Measurements from ENCODE around the gene HIRA. TPM values are rescaled to one million over a fixed set of nuclear protein-coding genes. Genes with fewer than 3 reads are reported as not detected.
"Not testable (repeated sequence)": the region's sequence is repeated elsewhere in the genome, so short reads cannot be mapped to it uniquely, and the experiment has no call there.

Gene HIRA
- total RNA-seq, 1 experiment from 2014 or later, result 50.6 TPM

DNA sequence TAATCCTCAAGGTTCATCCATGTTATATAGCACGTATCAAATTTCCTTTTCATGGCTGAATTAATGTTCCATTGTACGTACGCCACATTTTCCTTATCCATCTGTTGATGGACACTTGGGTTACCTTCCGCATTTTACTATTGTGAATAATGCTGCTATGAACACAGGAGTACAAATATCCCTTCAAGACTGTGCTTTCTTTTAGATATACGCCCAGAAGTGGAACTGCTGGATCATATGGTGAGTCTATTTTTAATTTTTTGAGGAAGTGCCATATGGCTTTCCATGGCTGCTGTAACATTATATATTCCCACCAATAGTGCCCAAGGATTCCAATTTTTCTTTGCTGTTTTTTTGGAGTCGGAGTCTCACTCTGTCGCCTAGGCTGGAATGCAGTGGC is 6.8 kb upstream of the HIRA start:
- H3K4me3 ChIP-seq (ENCODE audit: low read depth, low read length, poor library complexity, severe bottlenecking), result no peak overlapping the region
- intact Hi-C loops (cut with micrococcal nuclease; ENCODE audit: unreplicated experiment), result no loop called here
- TF ChIP-seq, protein P1, sequence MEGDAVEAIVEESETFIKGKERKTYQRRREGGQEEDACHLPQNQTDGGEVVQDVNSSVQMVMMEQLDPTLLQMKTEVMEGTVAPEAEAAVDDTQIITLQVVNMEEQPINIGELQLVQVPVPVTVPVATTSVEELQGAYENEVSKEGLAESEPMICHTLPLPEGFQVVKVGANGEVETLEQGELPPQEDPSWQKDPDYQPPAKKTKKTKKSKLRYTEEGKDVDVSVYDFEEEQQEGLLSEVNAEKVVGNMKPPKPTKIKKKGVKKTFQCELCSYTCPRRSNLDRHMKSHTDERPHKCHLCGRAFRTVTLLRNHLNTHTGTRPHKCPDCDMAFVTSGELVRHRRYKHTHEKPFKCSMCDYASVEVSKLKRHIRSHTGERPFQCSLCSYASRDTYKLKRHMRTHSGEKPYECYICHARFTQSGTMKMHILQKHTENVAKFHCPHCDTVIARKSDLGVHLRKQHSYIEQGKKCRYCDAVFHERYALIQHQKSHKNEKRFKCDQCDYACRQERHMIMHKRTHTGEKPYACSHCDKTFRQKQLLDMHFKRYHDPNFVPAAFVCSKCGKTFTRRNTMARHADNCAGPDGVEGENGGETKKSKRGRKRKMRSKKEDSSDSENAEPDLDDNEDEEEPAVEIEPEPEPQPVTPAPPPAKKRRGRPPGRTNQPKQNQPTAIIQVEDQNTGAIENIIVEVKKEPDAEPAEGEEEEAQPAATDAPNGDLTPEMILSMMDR (conservative IDR thresholded peaks at IDR 0.05; ENCODE audit: low read depth, low read length), result no peak
- no peak for TF ChIP-seq EZH2 (IDR thresholded peaks at IDR 0.05; ENCODE audit: borderline replicate concordance, low read depth, low read length, poor library complexity, severe bottlenecking)
- H3K9me3 ChIP-seq (ENCODE audit: low read depth, low read length, poor library complexity, severe bottlenecking), result no peaks in the 10 kb centered on the region
- H3K36me3 ChIP-seq (ENCODE audit: insufficient read depth, low read length, poor library complexity, severe bottlenecking), result peaks cover 14% of the 10 kb centered on the region
- CTCF ChIA-PET, result no interaction called here
- POLR2A ChIA-PET (ENCODE audit: low non-redundant PET), result no interaction called here
- DNase-seq (ENCODE audit: low spot score), result no peak
- no peak overlapping the region for H3K27ac ChIP-seq (ENCODE audit: low read depth, low read length, poor library complexity, severe bottlenecking)
- no peaks in the 10 kb centered on the region for H3K4me1 ChIP-seq (ENCODE audit: insufficient read depth, low read length, poor library complexity, severe bottlenecking)
- no TSS peak for BruUV-seq (replicated peaks)
- no peaks in the 10 kb centered on the region for H3K27me3 ChIP-seq (replicated peaks; ENCODE audit: insufficient read depth, low read depth, low read length, poor library complexity)

DNA sequence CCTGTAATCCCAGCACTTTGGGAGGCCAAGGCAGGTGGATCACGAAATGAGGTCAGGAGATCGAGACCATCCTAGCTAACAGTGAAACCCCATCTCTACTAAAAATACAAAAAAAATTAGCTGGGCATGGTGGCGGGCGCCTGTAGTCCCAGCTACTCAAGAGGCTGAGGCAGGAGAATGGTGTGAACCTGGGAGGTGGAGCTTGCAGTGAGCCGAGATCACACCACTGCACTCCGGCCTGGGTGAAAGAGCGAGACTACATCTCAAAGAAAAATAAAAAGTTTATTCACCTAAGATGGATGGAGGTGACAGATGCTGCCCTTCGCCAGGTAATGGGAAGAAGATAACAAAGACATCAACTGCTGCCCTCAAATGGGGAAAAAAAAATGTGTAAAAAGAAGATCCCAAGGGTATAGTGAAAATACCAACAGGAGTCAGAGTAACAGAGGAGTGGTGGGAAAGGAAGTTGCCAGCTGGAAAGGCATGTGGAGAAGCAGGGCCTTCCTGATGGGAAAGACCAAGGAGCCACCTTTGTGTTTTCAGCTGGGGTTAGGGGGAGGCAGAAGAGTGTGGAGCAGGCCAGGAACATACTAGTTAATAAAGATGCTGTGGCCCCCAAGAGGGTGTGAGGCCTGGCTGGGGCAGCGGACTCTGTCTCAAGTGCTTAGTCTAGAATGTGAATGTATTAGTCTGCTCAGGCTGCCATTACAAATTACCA is 5.1 kb upstream of the HIRA start:
- peaks cover 13% of the 10 kb centered on the region for H3K36me3 ChIP-seq (ENCODE audit: insufficient read depth, low read length, poor library complexity, severe bottlenecking)
- intact Hi-C loops (cut with micrococcal nuclease; ENCODE audit: unreplicated experiment); H3K27me3 ChIP-seq (replicated peaks; ENCODE audit: insufficient read depth, low read depth, low read length, poor library complexity); H3K27ac ChIP-seq (ENCODE audit: low read depth, low read length, poor library complexity, severe bottlenecking); H3K4me1 ChIP-seq (ENCODE audit: insufficient read depth, low read length, poor library complexity, severe bottlenecking); POLR2A ChIA-PET (ENCODE audit: low non-redundant PET); CTCF ChIA-PET; H3K9me3 ChIP-seq (ENCODE audit: low read depth, low read length, poor library complexity, severe bottlenecking); BruUV-seq (replicated peaks); H3K4me3 ChIP-seq (ENCODE audit: low read depth, low read length, poor library complexity, severe bottlenecking): not testable (repeated sequence)
- peak; percentile 21 for DNase-seq (ENCODE audit: low spot score)

DNA sequence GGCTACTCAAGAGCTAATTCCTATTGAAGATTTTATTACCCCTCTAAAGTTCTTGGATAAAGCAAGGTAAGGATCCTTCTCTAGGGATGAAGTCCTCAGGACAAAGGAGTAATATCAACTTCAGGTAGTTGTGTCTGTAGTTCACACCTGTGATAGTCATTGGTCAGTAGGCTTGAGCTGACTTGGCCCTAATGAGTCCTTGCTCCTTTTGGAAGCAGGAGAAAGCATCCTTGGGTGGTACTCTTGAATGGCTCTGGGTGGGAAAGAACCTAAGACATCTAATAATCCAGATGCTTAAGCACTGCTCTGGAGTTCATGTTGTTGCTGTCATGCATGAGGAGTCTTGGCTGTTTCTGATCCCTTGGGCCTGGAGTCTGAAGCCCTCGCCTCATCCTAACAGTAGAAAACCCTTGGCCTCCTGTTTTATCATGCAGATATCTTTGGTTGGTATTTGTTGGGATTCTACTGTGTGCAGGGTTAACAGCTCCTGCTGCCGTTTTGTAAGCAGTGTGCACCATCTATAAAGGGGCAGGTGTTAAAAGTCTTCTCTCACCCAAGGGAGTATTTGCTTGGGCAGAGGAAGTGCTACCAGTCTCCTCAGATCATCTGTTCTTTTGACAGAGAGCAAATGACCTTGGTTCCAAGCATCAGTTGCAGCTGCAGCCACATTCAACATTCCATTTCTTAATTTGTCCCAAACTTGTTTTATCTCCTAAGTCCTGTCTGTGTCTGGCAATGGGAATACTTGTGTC is 3.5 kb upstream of the HIRA start:
- CTCF ChIA-PET, result no interaction called here
- intact Hi-C loops (cut with micrococcal nuclease; ENCODE audit: unreplicated experiment), result loop anchor here (5.0 kb wide), 1 partner anchor 282 kb away; no protein-coding TSS in a partner anchor
- H3K4me3 ChIP-seq (ENCODE audit: low read depth, low read length, poor library complexity, severe bottlenecking), result no peak overlapping the region

More for the DNA sequence above, 3.5 kb upstream of the HIRA start:
- POLR2A ChIA-PET (ENCODE audit: low non-redundant PET), result no interaction called here
- no TSS peak for BruUV-seq (replicated peaks)
- DNase-seq (ENCODE audit: low spot score), result no peak
- Histone ChIP-seq H3K27ac (ENCODE audit: low read depth, low read length, poor library complexity, severe bottlenecking) (no peak overlapping the region), H3K9me3 (ENCODE audit: low read depth, low read length, poor library complexity, severe bottlenecking) (no peaks in the 10 kb centered on the region), H3K27me3 (replicated peaks; ENCODE audit: insufficient read depth, low read depth, low read length, poor library complexity) (no peaks in the 10 kb centered on the region), H3K4me1 (ENCODE audit: insufficient read depth, low read length, poor library complexity, severe bottlenecking) (no peaks in the 10 kb centered on the region), H3K36me3 (ENCODE audit: insufficient read depth, low read length, poor library complexity, severe bottlenecking) (peaks cover 6% of the 10 kb centered on the region)
- TF ChIP-seq, protein P1 (conservative IDR thresholded peaks at IDR 0.05; ENCODE audit: low read depth, low read length), result no peak
- TF ChIP-seq EZH2 (IDR thresholded peaks at IDR 0.05; ENCODE audit: borderline replicate concordance, low read depth, low read length, poor library complexity, severe bottlenecking), result no peak
